Duodenal mucosa (tissue), 2 donors: ENCODE measurements around the gene TDRKH.

Experiments used
- H3K27ac ChIP-seq: one replicate; pipeline ENCODE4 v1.7.0; 2013; ENCODE audit warnings: low read depth, low read length
- H3K27me3 ChIP-seq, 2 donors: one replicate each; pipeline ENCODE4 v1.7.0; 2013; ENCODE audit warnings: low read length in 2 of 2, control low read depth in 1 of 2; ENCODE audit not compliant: insufficient read depth in 2 of 2, control insufficient read depth in 1 of 2
- H3K36me3 ChIP-seq, 2 donors: one replicate each; pipeline ENCODE4 v1.7.0; 2013; ENCODE audit warnings: low read length in 2 of 2, control low read depth in 1 of 2; ENCODE audit not compliant: insufficient read depth in 2 of 2, control insufficient read depth in 1 of 2
- H3K4me1 ChIP-seq, 2 donors: one replicate each; pipeline ENCODE4 v1.7.0; 2013; ENCODE audit warnings: low read length in 2 of 2, control low read depth in 1 of 2; ENCODE audit not compliant: insufficient read depth in 2 of 2, control insufficient read depth in 1 of 2
- H3K4me3 ChIP-seq, 2 donors: one replicate each; pipeline ENCODE4 v1.7.0; 2013; ENCODE audit warnings: low read length in 2 of 2, low read depth in 1 of 2
- H3K9ac ChIP-seq, 2 donors: one replicate each; pipeline ENCODE4 v1.7.0; 2013; ENCODE audit warnings: low read length in 2 of 2, low read depth in 1 of 2
- H3K9me3 ChIP-seq, 2 donors: one replicate each; pipeline ENCODE4 v1.7.0; 2013; ENCODE audit warnings: low read length in 2 of 2, control low read depth in 1 of 2; ENCODE audit not compliant: control insufficient read depth in 1 of 2

Gene TDRKH

DNA sequence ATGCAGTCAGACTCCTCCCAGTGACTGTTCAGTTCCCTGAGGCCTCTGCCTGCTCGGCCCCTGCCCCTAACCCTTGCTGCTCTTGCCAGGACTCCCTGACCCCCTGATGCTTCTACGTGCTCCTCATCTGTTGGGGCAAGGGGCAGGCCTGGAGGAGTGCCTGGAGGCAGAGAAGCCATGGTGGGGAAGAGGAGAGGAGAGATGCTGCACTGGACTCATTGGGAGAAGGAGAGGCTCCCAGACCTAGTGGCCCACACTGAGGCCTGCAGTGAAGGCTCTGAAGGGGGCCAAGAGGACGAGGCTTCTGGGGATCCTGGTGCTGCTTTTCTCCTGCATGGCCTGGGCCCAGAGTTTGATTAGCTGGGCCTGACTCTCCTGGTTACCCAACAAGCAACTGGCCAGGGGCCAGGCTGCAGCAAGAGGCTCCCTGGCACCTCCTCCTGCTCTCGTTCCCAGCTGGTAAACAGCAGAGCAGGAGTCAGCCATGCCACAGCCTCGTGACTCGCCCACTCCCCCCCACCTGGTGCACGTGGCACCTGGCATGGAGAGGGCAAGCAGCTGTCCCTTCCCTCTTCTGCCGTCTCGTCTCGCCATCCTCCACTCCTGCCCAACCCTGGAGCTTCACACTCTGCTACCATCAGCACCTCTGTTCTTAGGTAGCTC is 42.1 kb upstream of the TDRKH start:
- H3K36me3 ChIP-seq = peaks cover 0 to 5% of the 10 kb centered on the region in 2 donors
- peak overlapping the region; percentile 53 to 75 for H3K4me3 ChIP-seq
- no peak overlapping the region for H3K27ac ChIP-seq
- H3K4me1 ChIP-seq = peaks cover 55 to 79% of the 10 kb centered on the region in 2 donors
- no peaks in the 10 kb centered on the region for H3K9me3 ChIP-seq
- H3K9ac ChIP-seq = peak overlapping the region; percentile 82 to 87
- no peaks in the 10 kb centered on the region for H3K27me3 ChIP-seq

DNA sequence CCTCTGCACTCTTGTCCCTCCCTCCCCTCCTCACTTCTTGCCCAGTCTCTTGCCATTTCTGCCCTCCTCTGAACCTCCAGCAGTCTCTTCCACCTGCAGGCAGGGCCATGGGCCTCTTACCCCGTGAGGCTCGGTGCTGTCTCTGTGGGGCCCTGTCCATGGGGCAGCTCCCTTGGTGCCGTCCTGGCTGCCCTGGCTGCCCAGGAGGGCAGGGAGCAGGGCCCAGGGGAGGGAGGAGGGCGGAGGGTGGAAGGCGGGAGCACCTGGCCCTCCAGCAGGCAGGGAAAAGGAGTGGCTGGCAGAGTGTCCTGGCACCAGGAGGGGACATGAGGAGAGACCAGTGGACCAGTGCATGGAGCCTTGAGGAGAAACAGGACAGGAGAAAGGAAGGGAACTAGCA is 41.3 kb upstream of the TDRKH start, which contains the start of gene RORC:
TSS of gene RORC (minus strand) at position 198 of the 400 bp plus-strand sequence. CDS start at position 160, 38 bp downstream.
- H3K36me3 ChIP-seq = peaks cover 0 to 5% of the 10 kb centered on the region in 2 donors
- H3K4me3 ChIP-seq = peak within 1 kb of the TSS; percentile 75 to 81

DNA sequence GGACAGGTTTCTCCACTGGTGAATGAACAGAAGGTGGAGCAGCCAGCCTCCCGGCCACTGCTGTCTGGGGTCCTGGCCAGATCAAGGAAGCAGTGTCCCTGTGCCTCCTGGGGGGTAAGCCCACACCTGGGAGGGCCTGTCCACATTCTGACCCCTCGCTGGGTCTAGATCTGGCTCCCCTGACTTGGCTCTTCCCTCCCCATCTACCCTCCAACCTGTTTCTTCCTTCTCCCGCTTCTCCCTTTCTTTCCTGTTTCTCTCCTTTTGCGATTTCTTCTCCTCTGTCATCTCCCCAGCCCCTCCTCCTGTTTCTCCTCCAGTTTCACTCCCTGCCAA is 40.9 kb upstream of the TDRKH start:
- Histone ChIP-seq H3K27me3 (no peaks in the 10 kb centered on the region), H3K9me3 (no peaks in the 10 kb centered on the region), H3K9ac (peak overlapping the region; percentile 82 to 87), H3K4me1 (peaks cover 45 to 68% of the 10 kb centered on the region in 2 donors), H3K4me3 (peak overlapping the region; percentile 75 to 81), H3K36me3 (peaks cover 0 to 5% of the 10 kb centered on the region in 2 donors), H3K27ac (peak overlapping the region; percentile 74)

More for the DNA sequence above, 41.3 kb upstream of the TDRKH start, which contains the start of gene RORC:
- Histone ChIP-seq H3K4me1 (peaks cover 47 to 71% of the 10 kb centered on the region in 2 donors), H3K9me3 (no peaks in the 10 kb centered on the region), H3K27ac (peak within 1 kb of the TSS; percentile 74), H3K9ac (peak within 1 kb of the TSS; percentile 82 to 87), H3K27me3 (no peaks in the 10 kb centered on the region)

GRCh38 chr1:151830055-151830454 is 39.8 kb upstream of the TDRKH start:
- Histone ChIP-seq H3K27me3 (no peaks in the 10 kb centered on the region), H3K27ac (no peak overlapping the region), H3K9ac (peak overlapping the region in 1 of 2 donors; percentile 43), H3K36me3 (peaks cover 0 to 7% of the 10 kb centered on the region in 2 donors), H3K9me3 (no peaks in the 10 kb centered on the region), H3K4me3 (no peak overlapping the region), H3K4me1 (peaks cover 40 to 60% of the 10 kb centered on the region in 2 donors)

GRCh38 chr1:151829352-151830046 is 39.2 kb upstream of the TDRKH start:
- no peaks in the 10 kb centered on the region for H3K27me3 ChIP-seq
- H3K27ac ChIP-seq = no peak overlapping the region
- no peak overlapping the region for H3K4me3 ChIP-seq
- H3K9me3 ChIP-seq = no peaks in the 10 kb centered on the region
- H3K9ac ChIP-seq = no peak overlapping the region
- H3K36me3 ChIP-seq = peaks cover 0 to 8% of the 10 kb centered on the region in 2 donors
- peaks cover 37 to 55% of the 10 kb centered on the region in 2 donors for H3K4me1 ChIP-seq

DNA sequence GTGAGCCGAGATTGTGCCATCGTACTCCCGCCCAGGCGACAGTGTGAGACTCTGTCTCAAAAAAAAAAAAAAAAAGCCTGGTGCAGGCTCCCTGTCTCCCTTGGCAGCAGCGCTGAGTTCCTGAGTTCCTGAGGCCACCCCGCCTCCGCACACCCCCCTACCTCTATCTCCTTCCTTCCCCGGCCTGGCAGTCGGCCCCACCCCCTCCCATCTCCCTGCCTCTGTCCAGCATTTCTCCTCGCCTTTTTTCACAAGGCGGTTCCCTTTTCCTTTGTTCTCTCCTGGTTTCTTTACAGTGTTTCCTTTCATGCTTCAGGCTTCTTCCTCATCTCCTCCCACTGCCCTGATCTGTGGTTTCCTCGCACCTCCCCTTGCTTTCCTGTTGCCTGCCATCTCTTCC is 38.6 kb upstream of the TDRKH start:
- no peak overlapping the region for H3K27ac ChIP-seq
- peaks cover 31 to 49% of the 10 kb centered on the region in 2 donors for H3K4me1 ChIP-seq
- H3K9ac ChIP-seq = no peak overlapping the region
- no peaks in the 10 kb centered on the region for H3K27me3 ChIP-seq
- H3K9me3 ChIP-seq = no peaks in the 10 kb centered on the region
- no peak overlapping the region for H3K4me3 ChIP-seq
- peaks cover 0 to 8% of the 10 kb centered on the region in 2 donors for H3K36me3 ChIP-seq

DNA sequence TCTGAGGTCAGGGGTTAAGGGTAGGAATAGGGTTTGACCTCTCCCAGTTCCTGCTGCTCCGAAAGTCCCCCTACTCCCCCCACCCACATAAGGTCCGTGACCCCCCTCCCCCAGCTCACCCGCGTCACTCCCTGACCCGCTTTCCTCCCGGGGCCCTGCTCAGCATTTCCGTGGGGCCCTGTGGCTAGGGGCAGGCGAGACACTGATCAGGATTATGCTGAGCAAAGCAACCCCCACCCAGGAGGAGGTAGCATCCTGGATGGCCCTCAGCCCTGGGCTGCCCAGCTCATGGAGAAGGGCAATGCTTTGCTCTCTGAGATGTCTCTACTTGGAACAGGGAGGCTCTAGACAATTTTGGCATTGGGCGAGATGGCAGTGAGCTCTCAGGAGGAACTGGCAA is 37.6 kb upstream of the TDRKH start:
- no peaks in the 10 kb centered on the region for H3K27me3 ChIP-seq
- H3K27ac ChIP-seq = no peak overlapping the region
- peaks cover 0 to 8% of the 10 kb centered on the region in 2 donors for H3K36me3 ChIP-seq
- H3K9ac ChIP-seq = no peak overlapping the region
- H3K4me1 ChIP-seq = peaks cover 22 to 41% of the 10 kb centered on the region in 2 donors
- no peak overlapping the region for H3K4me3 ChIP-seq
- H3K9me3 ChIP-seq = no peaks in the 10 kb centered on the region

DNA sequence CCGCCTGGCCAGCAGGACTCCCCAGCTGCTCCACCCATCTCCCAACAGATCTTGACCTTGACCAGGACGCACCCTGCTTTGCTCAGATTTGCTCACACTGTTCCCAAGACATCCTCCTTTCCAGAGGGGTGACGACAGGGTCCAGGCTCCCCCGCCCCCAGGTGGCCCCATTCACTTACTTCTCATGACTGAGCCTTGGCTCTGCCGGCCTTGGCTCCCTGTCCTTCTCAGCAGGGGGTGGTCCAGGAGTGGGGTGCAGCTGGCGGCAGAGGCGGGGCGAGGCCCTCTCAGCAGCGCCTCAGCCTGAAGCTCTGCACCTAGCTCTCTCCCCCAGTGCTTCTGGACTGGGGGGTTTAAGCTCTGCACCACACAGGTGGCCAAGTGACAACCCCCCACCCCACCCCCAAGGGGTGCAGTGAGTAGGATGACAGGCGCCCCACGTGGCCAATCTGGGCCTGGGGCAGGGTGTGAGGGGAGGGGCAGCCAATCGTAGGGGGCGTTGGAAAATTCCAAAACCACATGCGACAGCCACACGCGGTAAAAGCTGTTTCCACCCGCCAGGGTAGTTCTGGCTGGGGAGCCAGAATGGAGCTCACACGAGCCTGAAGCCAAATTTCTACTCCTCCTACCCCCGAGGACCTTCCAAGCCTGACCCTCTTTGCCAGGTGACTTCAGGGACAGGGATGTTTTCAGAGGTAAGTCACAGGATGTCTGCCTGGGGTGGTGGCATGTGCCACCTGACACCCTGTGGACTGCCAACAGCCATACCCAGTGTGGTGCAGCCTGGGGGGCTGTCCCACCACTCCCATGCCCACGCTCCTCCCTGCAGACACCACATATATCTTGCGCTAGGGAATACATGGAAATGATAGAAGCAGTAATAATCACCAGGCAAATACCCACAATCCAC is 35.7 kb upstream of the TDRKH start:
- Histone ChIP-seq H3K9ac (no peak overlapping the region), H3K27ac (no peak overlapping the region), H3K4me1 (peaks cover 12 to 26% of the 10 kb centered on the region in 2 donors), H3K9me3 (no peaks in the 10 kb centered on the region), H3K27me3 (no peaks in the 10 kb centered on the region), H3K36me3 (peaks cover 0 to 8% of the 10 kb centered on the region in 2 donors), H3K4me3 (no peak overlapping the region)

DNA sequence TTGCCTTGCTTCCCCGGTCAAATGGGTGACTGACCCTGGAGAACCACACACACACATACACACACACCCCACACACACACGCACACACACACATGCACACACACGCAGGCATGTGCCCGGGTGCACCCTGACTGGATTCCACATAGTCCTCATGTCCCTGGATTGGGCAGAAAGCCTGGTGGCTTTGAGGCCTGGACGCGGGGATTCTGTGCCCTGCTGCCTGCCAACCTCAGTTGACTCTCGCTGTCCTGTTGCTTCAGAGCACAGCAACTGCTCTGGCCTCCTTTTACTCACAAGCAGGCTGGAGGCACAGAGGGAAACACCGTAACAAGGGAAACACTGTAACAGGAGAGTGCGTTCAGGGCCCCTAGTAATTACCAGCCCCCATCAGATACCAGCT is 34.9 kb upstream of the TDRKH start:
- peaks cover 14 to 20% of the 10 kb centered on the region in 2 donors for H3K4me1 ChIP-seq
- no peaks in the 10 kb centered on the region for H3K9me3 ChIP-seq
- H3K9ac ChIP-seq = no peak overlapping the region
- peaks cover 0 to 8% of the 10 kb centered on the region in 2 donors for H3K36me3 ChIP-seq
- no peak overlapping the region for H3K27ac ChIP-seq
- H3K4me3 ChIP-seq = peak overlapping the region in 1 of 2 donors; percentile 40
- no peaks in the 10 kb centered on the region for H3K27me3 ChIP-seq
